Measurements from ENCODE around the gene DCAF6.
"Not testable (repeated sequence)": the region's sequence is repeated elsewhere in the genome, so short reads cannot be mapped to it uniquely, and the experiment has no call there.

The DCAF6 gene

GRCh38 chr1:167924102-167924501, 12.4 kb upstream of the DCAF6 start:
- no peak for DNase-seq

- no peak for DNase-seq
Measured at GRCh38 chr1:167924543-167925231, 11.8 kb upstream of the DCAF6 start.

- no peak for DNase-seq
Measured at GRCh38 chr1:167926486-167926997, 9.9 kb upstream of the DCAF6 start.

GRCh38 chr1:167927046-167927754, 9.3 kb upstream of the DCAF6 start:
- DNase-seq = no peak

GRCh38 chr1:167928457-167928852, 8.0 kb upstream of the DCAF6 start:
- DNase-seq = no peak

- DNase-seq = not testable (repeated sequence)
Measured at GRCh38 chr1:167928919-167929318, 7.6 kb upstream of the DCAF6 start.

GRCh38 chr1:167929725-167930124, 6.8 kb upstream of the DCAF6 start:
- DNase-seq = no peak

GRCh38 chr1:167933788-167934187, 2.7 kb upstream of the DCAF6 start:
- DNase-seq = no peak

- DNase-seq = no peak
Measured at GRCh38 chr1:167934426-167935215, 1.9 kb upstream of the DCAF6 start.

- peak; percentile 14 for DNase-seq
Measured at GRCh38 chr1:167935216-167936067, 1.0 kb upstream of the DCAF6 start.

- peak; percentile 22 for DNase-seq
Measured at GRCh38 chr1:167936930-167937708, 636 bp downstream of the DCAF6 start, which contains the start of gene MPC2. MPC2 (minus strand) TSS chr1:167937072; CDS start chr1:167935841, 1,231 bp downstream.

- no peak for DNase-seq
Measured at GRCh38 chr1:167937709-167938010, 1.2 kb downstream of the DCAF6 start.

GRCh38 chr1:167938080-167938636, 1.7 kb downstream of the DCAF6 start:
- DNase-seq = no peak

GRCh38 chr1:167940264-167940663, 3.8 kb downstream of the DCAF6 start:
- no peak for DNase-seq

GRCh38 chr1:167943541-167943940, 7.1 kb downstream of the DCAF6 start:
- DNase-seq = no peak

GRCh38 chr1:167947733-167948132, 11.2 kb downstream of the DCAF6 start:
- DNase-seq = no peak

- DNase-seq = no peak
Measured at GRCh38 chr1:167949785-167950184, 13.3 kb downstream of the DCAF6 start.

- no peak for DNase-seq
Measured at GRCh38 chr1:167950569-167950968, 14.1 kb downstream of the DCAF6 start.

- DNase-seq = no peak
Measured at GRCh38 chr1:167955915-167956314, 19.4 kb downstream of the DCAF6 start.

- DNase-seq = no peak
Measured at GRCh38 chr1:167957710-167958109, 21.2 kb downstream of the DCAF6 start.

- DNase-seq = no peak
Measured at GRCh38 chr1:167964646-167965045, 28.2 kb downstream of the DCAF6 start.

GRCh38 chr1:167966050-167966449, 29.6 kb downstream of the DCAF6 start:
- DNase-seq = no peak
